OCI-LY3 (cell line): ENCODE data around the gene GAS7.

Experiments
- EZH2phosphoT487 ChIP-seq: fragments of 200-600 bp; shearing (Covaris generic); IDR thresholded peaks from 2 replicates; pipeline ENCODE4 v1.6.1; 2018; ENCODE audit warnings: antibody characterized with exemption, mixed run types, low read depth
- TF ChIP-seq, protein P1 (sequence below): fragments of 200-600, 300-600 bp; sonication (generic); IDR thresholded peaks from 2 replicates; pipeline ENCODE4 v1.5.1; 2014; ENCODE audit warnings: antibody characterized with exemption, low read length, low read depth

DNA sequence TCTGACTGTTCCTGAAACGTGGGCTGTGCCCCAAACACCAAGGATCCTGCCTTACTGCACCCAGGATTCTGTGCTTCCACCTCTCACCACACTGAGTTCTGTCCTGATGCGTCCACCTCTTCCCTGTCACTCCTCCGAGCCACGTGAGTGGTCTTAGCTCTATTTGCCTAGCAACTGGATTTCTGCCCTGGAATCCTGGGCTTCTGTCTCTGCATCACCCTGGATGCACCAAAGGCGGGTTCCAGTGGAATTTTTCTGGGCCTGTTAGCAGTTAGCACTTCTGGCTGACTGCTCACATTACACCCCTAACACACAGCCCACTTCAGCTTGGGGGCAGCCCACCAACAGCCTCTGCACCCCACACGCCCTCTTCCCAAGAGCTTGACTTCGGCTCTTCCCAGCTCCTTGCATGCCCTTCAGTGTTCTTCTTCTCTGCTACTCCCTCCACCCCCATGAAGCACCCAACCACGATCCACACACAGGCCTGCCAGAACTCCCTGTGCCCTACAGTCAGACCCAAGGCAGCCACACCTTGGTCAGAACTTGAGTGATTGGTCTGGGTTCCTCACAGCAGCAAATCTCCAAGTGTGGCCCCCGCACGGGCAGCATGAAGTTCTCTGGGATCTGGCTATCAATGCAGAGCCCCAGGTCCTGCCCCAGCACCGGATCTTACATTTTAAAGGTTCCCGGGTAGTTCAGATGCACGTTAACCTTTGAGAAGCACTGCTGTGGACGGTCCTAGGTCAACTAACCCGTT lies 163.5 kb downstream of the GAS7 start:
- TF ChIP-seq, protein P1, sequence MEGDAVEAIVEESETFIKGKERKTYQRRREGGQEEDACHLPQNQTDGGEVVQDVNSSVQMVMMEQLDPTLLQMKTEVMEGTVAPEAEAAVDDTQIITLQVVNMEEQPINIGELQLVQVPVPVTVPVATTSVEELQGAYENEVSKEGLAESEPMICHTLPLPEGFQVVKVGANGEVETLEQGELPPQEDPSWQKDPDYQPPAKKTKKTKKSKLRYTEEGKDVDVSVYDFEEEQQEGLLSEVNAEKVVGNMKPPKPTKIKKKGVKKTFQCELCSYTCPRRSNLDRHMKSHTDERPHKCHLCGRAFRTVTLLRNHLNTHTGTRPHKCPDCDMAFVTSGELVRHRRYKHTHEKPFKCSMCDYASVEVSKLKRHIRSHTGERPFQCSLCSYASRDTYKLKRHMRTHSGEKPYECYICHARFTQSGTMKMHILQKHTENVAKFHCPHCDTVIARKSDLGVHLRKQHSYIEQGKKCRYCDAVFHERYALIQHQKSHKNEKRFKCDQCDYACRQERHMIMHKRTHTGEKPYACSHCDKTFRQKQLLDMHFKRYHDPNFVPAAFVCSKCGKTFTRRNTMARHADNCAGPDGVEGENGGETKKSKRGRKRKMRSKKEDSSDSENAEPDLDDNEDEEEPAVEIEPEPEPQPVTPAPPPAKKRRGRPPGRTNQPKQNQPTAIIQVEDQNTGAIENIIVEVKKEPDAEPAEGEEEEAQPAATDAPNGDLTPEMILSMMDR, result no peak
- no peak for TF ChIP-seq EZH2phosphoT487
